Globus pallidus (tissue), 1 donor: ENCODE measurements around the gene RNF112.

Experiments used
- DNase-seq: peaks from one replicate; pipeline ENCODE4 v3.0.0-alpha.2; 2015; ENCODE audit warnings: low spot score

Gene RNF112, protein sequence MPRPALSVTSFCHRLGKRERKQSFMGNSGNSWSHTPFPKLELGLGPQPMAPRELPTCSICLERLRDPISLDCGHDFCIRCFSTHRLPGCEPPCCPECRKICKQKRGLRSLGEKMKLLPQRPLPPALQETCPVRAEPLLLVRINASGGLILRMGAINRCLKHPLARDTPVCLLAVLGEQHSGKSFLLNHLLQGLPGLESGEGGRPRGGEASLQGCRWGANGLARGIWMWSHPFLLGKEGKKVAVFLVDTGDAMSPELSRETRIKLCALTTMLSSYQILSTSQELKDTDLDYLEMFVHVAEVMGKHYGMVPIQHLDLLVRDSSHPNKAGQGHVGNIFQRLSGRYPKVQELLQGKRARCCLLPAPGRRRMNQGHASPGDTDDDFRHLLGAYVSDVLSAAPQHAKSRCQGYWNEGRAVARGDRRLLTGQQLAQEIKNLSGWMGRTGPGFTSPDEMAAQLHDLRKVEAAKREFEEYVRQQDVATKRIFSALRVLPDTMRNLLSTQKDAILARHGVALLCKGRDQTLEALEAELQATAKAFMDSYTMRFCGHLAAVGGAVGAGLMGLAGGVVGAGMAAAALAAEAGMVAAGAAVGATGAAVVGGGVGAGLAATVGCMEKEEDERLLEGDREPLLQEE

DNA sequence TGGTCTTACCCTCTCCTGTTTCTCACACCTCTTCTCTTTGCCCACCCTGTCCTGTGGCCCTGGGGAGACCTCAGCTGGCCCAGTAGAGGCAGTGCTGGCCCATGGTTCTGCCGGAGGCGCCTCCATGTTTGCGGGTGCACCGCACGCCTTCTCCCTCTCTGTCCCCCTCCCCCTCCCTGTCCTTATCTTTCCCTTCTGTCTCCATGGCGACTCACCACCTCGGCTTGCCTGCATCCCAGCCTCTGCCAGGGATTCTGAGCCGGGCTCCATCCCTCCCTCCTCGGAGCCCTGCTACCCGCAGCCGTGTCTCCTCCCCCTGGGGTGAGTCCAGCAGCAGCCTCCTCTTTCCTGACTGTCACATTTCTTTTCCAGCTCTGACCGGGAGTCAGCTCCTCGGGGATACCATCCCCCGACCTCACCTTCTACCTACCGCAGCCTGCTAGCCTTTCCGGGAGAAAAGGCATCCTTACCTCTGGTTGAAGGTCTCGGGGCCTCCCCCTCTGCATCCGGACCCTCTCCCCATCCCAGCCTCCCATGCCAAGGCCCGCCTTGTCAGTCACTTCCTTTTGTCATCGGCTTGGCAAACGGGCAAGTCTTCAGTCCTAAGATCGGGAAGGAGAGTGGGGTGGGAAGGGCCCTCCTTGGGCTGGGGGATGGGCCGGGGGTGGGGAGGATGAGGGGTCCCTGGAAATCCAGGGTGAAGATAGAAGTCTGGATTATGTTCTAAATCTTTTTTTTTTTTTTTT lies at the start of gene RNF112:
RNF112 (plus strand) TSS at position 358 of the 746 bp plus-strand sequence; CDS start at position 535, 177 bp downstream.
- DNase-seq: peak; percentile 49

DNA sequence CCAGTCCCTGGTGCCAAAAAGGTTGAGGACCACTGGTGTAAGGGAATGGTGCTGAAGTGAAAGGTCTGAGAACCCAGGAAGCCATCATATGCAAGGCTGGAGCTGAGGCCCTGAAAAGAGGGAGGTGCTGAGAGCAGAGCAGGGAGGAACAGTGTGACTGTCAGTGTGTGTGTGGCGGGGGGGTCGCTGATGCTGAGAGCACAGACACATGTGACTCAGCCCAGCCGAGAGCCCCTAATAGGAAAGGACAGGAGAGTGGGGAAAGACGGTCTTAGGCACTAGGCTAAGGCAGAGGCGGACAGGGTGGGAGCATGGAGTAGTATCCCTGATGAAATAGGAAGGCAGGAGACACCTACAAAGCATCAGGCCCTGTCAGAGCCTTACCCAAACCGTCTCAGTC lies 49.7 kb upstream of the RNF112 start:
- no peak for DNase-seq

DNA sequence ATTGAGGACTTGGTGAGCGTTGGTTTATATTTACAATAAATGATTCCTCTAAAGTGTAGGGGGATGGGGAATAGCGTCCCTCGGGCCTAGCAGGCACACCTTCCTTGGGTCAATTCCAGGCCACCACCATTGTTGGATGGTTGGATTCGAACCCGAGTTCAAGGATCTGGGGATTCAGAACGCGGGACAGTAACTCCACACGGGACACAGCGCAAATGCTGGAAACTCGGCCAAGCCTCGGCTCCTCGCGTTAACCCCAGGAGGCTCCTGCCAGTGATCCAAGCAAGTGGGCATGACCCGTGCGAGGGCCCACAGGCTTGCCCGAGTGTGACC lies 49.1 kb upstream of the RNF112 start:
- no peak for DNase-seq

DNA sequence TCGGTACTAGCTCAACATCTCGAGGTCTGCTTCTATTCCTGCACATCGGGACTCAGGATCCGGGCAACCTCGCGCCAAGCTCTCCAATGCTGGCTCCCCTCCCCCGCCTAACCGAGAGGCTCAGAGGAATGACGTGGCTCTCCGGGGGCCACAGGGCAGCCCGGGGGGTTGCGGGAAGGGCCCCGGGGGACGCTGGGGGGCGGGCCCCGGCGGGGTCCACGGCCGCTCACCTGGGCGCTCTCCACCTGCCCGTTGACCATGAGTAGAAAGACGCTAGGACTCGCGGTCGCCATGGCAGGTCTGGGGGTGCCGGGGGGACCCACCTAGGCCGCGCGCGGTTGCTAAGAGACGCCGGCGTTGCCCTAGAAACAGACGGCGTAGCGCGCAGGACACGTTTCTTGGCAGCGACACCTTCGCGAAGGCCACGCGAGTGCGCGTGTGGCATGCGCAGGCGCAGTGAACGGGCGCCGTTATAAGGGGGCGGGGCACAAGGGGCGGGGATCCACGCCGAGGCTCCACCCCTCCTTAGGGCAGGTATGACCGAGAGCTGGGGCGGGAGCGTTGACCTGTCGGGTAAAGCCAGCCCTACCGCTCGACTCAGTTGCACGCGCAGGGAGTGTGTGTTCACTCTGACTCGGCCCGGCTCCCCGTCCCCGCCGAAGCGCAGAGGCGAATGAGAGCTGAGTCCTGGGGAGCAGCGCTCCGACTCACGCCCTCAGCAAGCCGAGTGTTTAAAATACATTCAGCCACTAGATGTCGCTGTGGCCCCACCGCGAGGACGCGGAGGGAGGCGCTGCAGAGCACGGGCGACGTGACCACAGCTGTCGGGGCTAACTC lies 48.5 kb upstream of the RNF112 start, which contains the start of gene B9D1:
B9D1 (minus strand) TSS at position 447 of the 837 bp plus-strand sequence; CDS start at position 293, 154 bp downstream.
- DNase-seq: peak; percentile 91

DNA sequence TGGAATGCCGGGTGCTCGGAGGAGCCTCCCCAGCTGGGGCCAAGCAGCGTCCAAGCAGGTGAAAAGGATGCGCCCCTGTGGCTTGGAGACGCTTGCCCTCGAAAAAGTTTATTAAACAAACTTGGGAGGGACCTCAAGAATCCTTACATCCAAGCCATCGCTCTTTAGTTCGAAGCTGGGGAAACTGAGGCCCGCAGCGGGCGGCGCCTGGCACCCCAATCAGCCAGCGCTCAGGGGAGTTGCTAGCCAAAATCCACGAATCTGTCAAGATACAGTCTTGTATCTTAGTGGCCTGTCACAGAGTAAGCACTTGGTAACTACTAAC lies 48.0 kb upstream of the RNF112 start:
- no peak for DNase-seq

DNA sequence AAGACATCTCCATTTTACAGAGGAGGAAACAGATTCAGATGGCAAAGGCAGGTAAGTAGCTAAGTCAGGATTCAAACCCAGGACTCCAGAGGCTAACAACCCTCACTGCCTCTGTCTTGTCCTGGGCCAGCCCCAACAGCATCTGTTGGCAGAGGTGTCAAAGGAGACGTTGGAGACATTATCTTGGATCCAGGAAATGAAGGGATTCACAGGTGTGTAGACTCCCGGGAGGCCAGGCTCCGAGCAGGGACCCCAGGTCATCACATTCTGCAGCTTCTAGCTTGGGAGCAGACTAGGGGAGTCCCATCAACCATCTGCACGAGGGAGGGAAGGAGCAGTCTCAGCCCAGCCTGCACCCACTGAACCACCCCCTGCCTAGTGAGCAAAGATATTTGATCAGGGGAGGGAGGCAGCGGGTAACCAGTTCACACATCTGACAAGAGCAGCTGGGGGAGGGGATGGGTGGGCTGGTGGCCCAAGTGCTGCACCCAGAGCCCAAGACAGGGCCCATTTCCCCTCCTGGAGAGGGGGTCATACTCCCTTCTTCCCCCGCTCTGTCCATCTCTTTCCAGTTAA lies 47.5 kb upstream of the RNF112 start:
- DNase-seq: no peak

DNA sequence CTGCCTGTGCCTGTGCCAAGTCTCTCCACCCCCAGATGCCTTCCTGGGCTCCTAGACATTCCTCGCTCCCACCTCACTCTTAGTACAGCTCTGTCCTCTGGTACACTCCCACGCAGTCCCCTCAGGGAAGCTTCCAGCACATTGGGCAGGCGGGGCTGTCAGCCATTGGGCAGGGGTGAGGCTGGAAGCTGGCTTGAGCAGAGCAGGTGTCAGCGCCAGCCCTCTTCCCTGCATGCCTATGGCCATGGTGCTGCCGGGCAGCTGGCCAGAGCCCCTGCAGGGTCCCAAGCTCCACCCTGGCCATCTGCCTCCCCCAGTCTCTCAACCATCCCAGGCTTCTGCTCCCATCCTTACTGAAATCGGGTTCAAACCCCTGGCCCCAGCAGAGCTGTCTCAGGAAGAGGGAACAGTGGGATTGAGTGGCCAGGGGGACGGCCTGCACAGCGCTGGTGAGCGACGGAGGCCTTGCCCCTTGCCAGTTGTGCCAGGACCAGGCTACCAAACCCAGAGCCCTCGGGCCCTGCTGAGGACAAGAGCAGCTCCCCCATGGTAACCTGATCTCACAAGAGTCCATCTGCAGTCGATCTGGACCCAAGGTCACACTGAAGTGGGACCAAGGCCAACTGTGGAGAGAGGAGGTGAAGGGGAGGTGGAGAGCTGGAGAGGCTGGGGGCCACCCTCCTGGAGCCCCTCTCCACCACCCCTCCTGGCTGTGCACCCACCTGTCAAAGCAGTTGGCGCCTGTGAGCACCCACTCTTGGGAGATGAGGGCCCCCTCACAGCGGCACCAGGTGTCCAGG lies 46.1 kb upstream of the RNF112 start:
- no peak for DNase-seq

DNA sequence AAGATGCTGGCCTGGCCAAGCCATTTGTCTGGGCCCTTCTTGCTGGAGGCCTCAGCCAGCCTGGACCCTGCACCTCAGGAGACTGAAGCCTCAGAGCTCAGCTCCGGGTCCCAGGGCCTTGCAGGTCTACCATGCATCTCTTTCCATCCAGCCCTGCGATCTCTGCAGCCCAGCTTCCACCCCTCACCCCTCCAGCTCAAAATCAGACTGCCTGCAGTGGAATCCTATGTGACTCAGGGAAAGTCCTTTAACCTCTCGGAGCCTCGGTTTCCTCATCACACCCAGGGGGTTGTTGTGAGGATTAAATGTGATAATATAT lies 45.6 kb upstream of the RNF112 start:
- no peak for DNase-seq

DNA sequence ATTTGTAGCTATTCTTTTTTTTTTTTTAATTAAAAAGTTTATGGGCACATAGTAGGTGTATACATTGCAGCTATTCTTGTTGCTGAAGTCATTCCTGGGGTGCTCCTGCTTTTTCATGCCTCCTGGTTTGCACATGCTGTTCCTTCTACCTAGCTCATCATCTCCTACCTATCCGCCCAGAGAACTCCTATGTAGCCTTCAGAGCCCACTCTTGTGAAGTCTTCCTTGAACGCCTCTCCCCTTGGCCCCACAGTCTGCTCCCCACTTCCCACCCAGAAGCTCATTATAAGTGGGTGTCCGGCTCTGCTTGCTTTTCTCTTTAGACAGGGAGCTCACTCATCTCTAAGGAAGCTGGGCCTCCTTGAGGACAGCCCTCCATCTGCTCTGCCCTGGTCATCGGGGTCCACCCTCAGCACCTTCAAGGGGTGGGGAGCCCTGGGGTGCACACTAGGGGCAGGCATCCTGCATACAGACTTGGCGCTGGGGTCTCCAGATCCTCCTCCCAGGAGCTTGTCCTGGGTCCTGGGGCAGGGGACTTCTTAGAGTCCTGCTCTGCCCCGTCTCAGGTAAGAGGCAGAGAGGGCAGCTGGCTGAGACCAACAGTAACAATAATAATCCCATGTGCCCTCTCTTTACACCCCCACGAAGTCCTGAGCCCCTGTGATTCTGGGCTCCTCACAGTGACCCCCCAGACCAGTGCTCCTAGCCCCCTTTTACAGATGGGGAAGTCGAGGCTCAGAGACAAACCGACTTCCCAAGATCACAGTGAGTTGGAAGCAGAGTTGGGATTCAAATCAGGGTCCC lies 45.0 kb upstream of the RNF112 start:
- DNase-seq: no peak

DNA sequence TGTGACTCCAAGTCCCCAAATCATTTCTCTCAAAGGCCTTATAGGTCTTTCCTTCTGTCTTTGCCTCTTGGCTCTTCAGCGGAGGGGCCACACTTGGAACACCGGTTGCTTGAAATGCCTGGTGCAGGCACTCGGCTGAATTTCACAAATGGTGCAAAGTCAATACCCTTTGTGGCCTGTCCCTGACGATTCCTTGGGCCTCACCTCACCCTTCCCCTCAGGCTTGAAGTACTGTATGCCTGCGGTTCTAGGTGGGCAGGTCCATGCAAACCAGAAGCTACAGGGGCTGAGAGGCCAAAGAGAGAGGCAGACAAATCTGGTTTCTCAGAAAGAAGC lies 44.4 kb upstream of the RNF112 start:
- DNase-seq: no peak

DNA sequence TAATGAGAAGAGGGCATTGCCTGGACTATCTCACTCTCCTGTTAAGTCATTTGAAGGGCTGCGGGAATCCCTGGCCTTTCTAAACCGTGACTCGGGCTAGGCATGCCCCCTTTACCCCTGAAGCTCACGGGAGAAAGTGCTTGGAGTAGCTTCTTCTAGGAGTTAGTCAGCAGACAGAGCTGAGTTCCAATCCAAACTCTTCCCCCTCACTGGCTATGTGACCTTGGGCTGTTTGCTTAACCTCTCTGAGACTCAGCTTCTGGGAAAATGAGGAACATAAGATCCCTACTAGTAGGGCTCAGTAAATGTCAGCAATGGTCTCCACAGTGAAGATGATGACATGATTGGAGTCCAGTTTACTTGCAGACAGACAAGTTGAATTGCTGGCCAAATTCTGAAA lies 42.8 kb upstream of the RNF112 start:
- DNase-seq: no peak

DNA sequence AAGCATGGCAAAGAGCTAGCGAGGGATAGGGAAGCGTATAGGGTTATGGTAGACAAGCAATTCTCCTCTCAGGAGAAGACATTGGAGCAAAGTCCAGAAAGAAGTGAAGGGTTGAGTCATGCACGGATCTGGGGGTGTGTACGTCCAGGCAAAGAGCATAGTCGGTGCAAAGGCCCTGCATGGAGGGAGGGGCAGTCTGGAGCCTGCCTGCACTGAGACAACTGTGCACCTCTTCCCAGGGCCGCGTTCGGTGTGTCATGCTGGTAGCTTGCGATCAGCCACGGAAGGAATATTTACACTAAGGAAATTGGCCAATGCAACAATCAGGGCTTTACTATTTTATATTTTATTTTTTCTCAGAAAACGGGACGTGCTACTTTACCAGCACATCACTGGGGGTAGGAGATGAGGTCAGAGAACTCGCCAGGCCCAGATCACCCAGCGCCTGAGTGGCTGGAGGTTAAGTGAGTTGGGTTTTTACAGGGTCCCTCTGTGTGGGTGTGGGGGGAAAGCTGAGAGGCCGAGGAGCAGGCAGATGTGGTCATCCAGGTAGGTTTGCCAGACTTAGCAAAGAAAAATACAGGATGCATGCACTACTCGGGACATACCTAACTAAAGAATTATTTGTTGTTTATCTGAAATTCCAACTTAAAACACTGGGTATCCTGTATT lies 41.8 kb upstream of the RNF112 start:
- DNase-seq: no peak

DNA sequence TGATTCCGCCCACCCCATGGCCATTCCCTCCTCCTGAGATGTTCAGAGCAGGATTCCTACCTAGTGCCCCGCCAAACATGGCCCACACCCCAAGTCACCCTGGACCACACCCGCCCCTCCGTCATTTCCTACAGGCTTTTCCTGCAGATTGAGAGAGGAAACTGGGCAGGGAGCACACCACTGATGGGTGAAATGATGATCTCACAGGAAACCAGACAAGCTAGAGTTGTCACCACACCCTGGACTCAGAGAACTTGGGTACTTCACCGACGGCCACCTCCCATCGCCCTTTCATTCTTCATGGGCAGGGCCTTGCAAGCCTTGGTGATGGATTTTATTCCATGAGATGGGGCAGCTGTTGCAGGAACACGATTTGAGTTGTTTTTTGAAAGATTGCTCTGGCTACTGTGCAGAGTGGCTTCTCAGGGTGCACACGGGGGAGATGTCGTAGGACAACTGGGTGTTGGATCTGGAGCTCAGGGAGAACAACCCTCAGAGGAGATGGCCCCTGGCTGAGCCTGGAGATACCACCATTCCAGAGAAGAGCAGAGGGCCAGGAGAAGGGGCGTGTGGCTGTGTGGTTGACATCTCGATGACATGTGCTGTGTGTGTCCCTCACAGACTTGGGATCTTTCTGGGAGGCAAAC lies 41.1 kb upstream of the RNF112 start:
- DNase-seq: no peak

DNA sequence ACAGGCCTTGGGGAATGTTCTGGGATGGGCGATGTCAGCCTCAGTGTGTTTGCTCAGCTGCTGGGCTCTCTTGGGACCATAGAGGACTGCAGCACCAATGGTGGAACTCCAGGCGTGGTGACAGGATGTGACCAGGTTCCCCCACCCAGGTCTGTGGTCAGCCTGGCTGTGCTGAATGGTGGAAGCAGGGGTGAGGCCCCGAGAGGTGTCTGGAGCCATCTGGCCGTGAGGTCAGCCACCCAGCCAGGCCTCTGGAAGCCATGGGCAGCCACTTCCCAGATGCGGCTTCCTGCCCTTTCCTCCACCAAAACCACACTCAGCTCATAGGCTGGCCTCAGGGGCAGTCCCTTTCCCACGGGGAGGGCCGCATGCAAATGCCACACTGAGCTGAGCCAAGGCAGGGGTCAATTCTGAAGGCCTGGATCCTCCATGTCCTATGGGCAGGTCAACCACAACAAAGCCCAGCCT lies 40.5 kb upstream of the RNF112 start:
- DNase-seq: no peak

DNA sequence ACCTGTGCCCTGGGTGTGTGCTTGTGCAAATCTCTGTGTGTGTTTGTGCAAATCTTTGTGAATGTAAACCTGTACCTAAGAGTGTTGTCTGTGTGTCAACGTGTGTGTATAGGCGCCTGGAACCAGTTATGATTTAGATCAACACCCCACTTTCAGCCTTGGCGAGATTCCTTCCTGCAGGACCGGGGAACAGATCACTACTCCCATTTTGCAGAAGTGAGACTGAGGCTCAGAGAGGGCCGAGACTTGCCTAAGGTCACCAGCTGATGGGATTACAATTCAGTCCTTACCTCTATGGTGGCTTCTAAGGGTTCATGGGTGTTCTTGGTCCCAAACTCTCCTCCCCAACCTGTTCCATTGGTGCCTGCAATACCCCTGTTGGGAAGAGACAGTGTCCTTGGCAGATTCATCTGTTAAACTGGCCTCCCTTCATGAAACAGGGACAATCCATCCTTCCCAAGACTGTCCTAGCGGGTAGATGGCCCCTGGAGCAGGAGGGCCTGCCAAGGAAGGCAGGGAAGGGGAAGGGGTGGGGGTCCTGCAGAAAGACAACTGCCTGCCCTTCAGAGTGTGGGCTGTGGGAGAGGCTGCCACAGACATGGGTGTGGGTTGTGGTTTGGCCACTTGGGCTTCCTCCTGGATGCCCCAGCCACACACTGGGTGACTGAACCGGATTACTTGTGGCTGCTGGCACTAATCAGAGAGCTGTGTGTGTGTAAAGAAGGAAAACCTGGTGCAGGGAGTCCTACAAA lies 39.6 kb upstream of the RNF112 start:
- no peak for DNase-seq

DNA sequence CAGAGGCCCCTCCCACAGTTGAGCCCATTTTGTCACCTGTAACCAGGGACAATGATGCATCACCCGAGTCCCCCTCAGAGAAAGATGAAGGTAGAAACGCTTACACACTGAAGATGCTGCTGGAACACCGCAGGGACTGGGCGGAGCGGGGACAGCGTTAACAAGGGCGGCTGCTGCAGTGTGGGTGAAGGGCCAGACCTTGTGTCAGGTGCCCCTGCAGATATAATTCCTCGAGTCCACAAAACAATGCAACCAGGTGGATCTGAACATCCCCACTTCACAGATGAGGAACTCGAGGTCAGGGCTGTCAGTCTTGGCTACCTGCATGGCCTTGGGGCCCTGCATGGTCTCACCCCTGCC lies 39.0 kb upstream of the RNF112 start:
- no peak for DNase-seq

DNA sequence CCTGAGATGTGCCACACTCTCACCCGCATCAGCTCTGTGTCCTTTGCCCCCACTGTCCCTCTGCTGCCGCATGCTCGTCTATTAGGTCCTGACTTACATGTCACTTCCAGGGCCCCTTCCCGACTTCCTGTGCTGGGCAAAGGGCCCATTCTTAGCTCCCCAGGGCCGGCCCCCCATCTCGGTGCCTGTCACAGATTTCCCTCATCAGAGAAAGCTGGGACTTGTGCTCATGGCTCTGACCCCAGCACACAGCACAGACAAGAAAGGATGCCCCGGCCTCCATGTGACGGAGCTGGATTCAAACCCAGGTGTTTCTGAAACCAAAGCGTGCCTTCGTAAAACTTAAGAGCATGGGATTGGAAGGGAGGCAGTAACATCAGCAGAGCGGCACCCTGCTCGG lies 38.6 kb upstream of the RNF112 start:
- DNase-seq: no peak

DNA sequence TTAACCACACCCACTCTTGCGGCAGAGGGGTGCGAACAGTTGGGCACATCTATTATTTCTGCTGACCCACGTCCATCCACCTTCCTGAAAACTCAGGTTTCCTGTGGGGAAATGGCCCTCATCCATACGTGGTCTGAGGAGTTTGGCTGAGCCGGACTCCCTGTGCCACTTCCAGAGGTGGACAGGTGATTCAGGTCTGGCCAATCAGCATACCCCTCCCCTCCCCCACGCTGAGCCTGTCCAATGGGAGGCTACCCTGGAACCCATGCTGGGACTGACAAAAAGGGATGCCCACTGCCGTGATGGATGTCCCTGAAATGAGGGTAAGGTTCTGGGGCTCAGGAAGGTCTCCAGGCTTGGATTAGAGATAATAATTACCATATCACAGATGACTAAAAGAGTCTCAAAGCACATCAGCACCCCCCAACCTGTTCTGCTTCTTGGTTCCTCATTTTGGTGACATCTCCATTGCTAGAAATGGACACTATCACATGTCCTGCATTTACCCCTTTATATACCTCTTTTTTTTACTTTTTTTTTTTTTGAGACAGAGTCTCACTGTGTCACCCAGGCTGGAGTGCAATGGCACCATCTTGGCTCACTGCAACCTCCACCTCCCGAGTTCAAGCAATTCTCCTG lies 38.0 kb upstream of the RNF112 start:
- DNase-seq: no peak
